ENCODE results near the gene ULK1. TPM values are rescaled to one million over a fixed set of nuclear protein-coding genes. Genes with fewer than 3 reads are reported as not detected.

Gene ULK1
- total RNA-seq, 1 experiment from 2014 or later: 34.2 TPM

DNA sequence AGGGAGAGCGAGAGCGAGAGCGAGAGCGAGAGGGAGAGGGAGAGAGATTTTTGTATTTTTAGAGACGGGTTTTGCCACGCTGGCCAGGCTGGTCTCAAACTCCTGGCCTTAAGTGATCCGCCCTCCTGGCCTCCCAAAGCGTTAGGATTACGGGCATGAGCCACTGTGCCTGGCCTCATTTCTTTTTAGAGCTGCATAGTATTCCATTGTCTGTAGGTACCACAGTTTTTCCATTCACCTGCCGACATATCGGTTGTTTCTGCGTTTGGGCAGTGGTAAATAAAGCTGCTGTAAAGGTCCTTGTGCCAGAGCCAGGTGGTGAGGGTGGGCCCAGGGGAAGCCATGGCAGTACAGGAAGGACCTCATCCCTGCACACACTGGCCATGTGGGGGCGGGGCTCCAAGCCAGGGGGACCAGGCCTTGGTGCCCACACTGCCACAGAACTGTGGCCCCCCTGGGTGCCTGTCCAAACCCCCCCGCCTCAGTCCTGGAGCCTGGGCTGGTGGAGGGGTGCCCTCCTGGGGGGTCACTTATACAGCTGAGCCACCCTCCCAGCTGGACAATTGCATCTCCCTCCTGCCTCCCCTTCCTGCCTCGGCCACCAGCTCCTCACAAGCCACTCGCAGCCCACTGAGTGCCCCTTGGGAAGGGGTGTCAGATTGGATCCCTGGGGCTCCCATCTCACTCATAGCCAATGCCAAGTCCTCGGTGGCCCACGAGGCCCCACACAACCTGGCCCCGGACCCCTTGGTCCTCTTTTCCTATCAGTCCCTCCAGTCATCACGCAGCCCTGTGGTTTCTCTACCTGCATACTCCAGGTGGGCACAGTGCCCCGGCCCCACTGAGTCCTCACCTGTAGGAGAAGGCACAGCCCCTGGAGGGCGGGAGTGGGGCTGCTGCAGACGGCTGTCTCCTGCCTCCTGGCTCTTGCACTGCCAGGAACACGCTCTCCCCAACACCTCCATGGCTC is 33.0 kb downstream of the ULK1 start (continued):
- TF ChIP-seq, protein P1, sequence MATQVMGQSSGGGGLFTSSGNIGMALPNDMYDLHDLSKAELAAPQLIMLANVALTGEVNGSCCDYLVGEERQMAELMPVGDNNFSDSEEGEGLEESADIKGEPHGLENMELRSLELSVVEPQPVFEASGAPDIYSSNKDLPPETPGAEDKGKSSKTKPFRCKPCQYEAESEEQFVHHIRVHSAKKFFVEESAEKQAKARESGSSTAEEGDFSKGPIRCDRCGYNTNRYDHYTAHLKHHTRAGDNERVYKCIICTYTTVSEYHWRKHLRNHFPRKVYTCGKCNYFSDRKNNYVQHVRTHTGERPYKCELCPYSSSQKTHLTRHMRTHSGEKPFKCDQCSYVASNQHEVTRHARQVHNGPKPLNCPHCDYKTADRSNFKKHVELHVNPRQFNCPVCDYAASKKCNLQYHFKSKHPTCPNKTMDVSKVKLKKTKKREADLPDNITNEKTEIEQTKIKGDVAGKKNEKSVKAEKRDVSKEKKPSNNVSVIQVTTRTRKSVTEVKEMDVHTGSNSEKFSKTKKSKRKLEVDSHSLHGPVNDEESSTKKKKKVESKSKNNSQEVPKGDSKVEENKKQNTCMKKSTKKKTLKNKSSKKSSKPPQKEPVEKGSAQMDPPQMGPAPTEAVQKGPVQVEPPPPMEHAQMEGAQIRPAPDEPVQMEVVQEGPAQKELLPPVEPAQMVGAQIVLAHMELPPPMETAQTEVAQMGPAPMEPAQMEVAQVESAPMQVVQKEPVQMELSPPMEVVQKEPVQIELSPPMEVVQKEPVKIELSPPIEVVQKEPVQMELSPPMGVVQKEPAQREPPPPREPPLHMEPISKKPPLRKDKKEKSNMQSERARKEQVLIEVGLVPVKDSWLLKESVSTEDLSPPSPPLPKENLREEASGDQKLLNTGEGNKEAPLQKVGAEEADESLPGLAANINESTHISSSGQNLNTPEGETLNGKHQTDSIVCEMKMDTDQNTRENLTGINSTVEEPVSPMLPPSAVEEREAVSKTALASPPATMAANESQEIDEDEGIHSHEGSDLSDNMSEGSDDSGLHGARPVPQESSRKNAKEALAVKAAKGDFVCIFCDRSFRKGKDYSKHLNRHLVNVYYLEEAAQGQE (IDR thresholded peaks at IDR 0.05; ENCODE audit: low read depth): no peak

DNA sequence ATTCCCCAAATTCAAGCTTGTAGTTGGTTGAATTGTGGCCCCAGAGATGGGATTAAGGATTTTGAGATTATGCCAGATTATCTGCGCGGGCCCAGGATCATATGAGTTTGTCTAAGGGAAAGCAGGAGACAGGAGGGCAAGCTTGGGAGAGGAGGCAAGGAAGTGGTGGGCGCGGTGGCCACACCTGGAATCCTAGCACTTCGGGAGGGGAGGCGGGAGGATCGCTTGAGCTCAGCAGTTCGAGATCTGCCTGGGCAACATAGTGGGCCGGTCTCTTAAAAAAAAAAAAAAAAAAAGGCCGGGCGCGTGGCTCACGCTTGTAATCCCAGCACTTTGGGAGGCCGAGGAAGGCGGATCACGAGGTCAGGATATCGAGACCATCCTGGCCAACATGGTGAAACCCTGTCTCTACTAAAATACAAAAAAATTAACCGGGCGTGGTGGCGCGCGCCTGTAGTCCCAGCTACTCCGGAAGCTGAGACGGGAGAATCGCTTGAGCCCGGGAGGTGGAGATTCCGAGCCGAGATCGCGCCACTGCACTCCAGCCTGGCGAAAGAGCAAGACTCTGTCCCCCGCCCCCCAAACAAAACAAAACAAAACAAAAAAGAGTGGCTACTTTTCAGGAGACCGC is 33.8 kb downstream of the ULK1 start:
- intact Hi-C loops (cut with micrococcal nuclease): no loop called here
- H3K4me2 ChIP-seq (ENCODE audit: low read length): peak overlapping the region; percentile 99
- BruUV-seq (replicated peaks): no TSS peak
- TF ChIP-seq, protein P2, sequence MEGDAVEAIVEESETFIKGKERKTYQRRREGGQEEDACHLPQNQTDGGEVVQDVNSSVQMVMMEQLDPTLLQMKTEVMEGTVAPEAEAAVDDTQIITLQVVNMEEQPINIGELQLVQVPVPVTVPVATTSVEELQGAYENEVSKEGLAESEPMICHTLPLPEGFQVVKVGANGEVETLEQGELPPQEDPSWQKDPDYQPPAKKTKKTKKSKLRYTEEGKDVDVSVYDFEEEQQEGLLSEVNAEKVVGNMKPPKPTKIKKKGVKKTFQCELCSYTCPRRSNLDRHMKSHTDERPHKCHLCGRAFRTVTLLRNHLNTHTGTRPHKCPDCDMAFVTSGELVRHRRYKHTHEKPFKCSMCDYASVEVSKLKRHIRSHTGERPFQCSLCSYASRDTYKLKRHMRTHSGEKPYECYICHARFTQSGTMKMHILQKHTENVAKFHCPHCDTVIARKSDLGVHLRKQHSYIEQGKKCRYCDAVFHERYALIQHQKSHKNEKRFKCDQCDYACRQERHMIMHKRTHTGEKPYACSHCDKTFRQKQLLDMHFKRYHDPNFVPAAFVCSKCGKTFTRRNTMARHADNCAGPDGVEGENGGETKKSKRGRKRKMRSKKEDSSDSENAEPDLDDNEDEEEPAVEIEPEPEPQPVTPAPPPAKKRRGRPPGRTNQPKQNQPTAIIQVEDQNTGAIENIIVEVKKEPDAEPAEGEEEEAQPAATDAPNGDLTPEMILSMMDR (IDR thresholded peaks at IDR 0.05 in 2 of 3, conservative IDR thresholded peaks at IDR 0.05 in 1 of 3; ENCODE audit: borderline replicate concordance in 1 of 3, insufficient read depth in 1 of 3, low read depth in 2 of 3, low read length in 2 of 3): no peak
- TF ChIP-seq TCF7L2 (IDR thresholded peaks at IDR 0.05; ENCODE audit: borderline replicate concordance, extremely low read depth, insufficient read depth, insufficient read length) (no peak), YY1 (IDR thresholded peaks at IDR 0.05; ENCODE audit: extremely low read depth, insufficient replicate concordance, low read depth, low read length) (no peak), ZFX (IDR thresholded peaks at IDR 0.05) (no peak), FOSL1 (IDR thresholded peaks at IDR 0.05; ENCODE audit: low read depth) (no peak), CBX3 (IDR thresholded peaks at IDR 0.05; ENCODE audit: low read depth) (no peak), EGR1 (IDR thresholded peaks at IDR 0.05; ENCODE audit: low read depth) (no peak), EZH2phosphoT487 (IDR thresholded peaks at IDR 0.05; ENCODE audit: borderline replicate concordance) (no peak), ELF1 (IDR thresholded peaks at IDR 0.05; ENCODE audit: borderline replicate concordance, low read depth) (no peak), SIN3A (IDR thresholded peaks at IDR 0.05; ENCODE audit: low read depth) (no peak), SP1 (IDR thresholded peaks at IDR 0.05; ENCODE audit: low read depth) (no peak), EZH2 (IDR thresholded peaks at IDR 0.05) (no peak), JUND (IDR thresholded peaks at IDR 0.05) (no peak)
- TF ChIP-seq, protein P3, sequence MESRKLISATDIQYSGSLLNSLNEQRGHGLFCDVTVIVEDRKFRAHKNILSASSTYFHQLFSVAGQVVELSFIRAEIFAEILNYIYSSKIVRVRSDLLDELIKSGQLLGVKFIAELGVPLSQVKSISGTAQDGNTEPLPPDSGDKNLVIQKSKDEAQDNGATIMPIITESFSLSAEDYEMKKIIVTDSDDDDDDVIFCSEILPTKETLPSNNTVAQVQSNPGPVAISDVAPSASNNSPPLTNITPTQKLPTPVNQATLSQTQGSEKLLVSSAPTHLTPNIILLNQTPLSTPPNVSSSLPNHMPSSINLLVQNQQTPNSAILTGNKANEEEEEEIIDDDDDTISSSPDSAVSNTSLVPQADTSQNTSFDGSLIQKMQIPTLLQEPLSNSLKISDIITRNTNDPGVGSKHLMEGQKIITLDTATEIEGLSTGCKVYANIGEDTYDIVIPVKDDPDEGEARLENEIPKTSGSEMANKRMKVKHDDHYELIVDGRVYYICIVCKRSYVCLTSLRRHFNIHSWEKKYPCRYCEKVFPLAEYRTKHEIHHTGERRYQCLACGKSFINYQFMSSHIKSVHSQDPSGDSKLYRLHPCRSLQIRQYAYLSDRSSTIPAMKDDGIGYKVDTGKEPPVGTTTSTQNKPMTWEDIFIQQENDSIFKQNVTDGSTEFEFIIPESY (IDR thresholded peaks at IDR 0.05; ENCODE audit: extremely low read depth, insufficient replicate concordance, low read length): no peak

More for the DNA sequence above, 33.8 kb downstream of the ULK1 start:
- DNase-seq (ENCODE audit: low read depth, low spot score): no peak
- H3K9ac ChIP-seq (ENCODE audit: low read length): peak overlapping the region; percentile 78
- peaks cover 39% of the 10 kb centered on the region for H3K79me2 ChIP-seq (ENCODE audit: insufficient read depth, low read length)
- H4K20me1 ChIP-seq (ENCODE audit: insufficient read depth): no peaks in the 10 kb centered on the region
- H3K27me3 ChIP-seq (ENCODE audit: insufficient read depth, low read length): no peaks in the 10 kb centered on the region
- POLR2A ChIA-PET: interaction anchor here (0.8 to 1.2 kb wide), 2 partner anchors 63 to 98 kb away, joined by 3 read pairs; no protein-coding TSS in a partner anchor
- CTCF ChIA-PET: interaction anchor here (1.3 kb wide), 1 partner anchor 16 kb away, joined by 3 read pairs; no protein-coding TSS in a partner anchor
- H3K27ac ChIP-seq (ENCODE audit: low read depth, low read length): peak overlapping the region; percentile 85
- peak overlapping the region; percentile 38 for H2AFZ ChIP-seq (ENCODE audit: low read depth, low read length, poor library complexity, severe bottlenecking)
- peaks cover 10 to 24% of the 10 kb centered on the region in 2 experiments; a peak in 3 of 4 replicates for H3K36me3 ChIP-seq (ENCODE audit: control insufficient read depth in 1 of 2, insufficient read depth in 2 of 2, low read length in 2 of 2)
- RAD21 ChIA-PET (ENCODE audit: low non-redundant PET in 1 of 2, low total read pairs in 2 of 2, uncharacterized antibody in 2 of 2, unreplicated experiment in 2 of 2): interaction anchor here in 1 of 2 experiments (0.6 to 0.7 kb wide), 2 partner anchors 72 to 77 kb away, joined by 3 read pairs; no protein-coding TSS in a partner anchor
- ATAC-seq: peak; percentile 37
- H3K9me3 ChIP-seq (ENCODE audit: control insufficient read depth in 1 of 2, insufficient read depth in 1 of 2, low read depth in 1 of 2, low read length in 2 of 2): no peaks in the 10 kb centered on the region
- peaks cover 12 to 26% of the 10 kb centered on the region in 2 experiments for H3K4me1 ChIP-seq (ENCODE audit: control insufficient read depth in 1 of 2, insufficient read depth in 2 of 2, low read length in 2 of 2)
- peak overlapping the region; percentile 57 to 96 for H3K4me3 ChIP-seq (replicated peaks in 1 of 2; ENCODE audit: low read depth in 1 of 2, low read length in 2 of 2)
- no peaks in the 10 kb centered on the region for H3K9me2 ChIP-seq (ENCODE audit: insufficient read depth)

Measured in HCT116 (cell line).